Measurements from ENCODE around the gene DDX28. TPM values are rescaled to one million over a fixed set of nuclear protein-coding genes. Genes with fewer than 3 reads are reported as not detected.
A peak's percentile ranks its signal among the peaks of the same experiment; 100 is the strongest.

Gene DDX28
- total RNA-seq, 4 donors from 2014 or later: 6.4 to 13.5 (median 6.8) TPM

GRCh38 chr16:68069511-68070248 lies 46.6 kb upstream of the DDX28 start:
- no peak for TF ChIP-seq CTCF (IDR thresholded peaks at IDR 0.05)
- ATAC-seq (ENCODE audit: low FRiP score) (no peak), DNase-seq (ENCODE audit: low spot score) (no peak)

DNA sequence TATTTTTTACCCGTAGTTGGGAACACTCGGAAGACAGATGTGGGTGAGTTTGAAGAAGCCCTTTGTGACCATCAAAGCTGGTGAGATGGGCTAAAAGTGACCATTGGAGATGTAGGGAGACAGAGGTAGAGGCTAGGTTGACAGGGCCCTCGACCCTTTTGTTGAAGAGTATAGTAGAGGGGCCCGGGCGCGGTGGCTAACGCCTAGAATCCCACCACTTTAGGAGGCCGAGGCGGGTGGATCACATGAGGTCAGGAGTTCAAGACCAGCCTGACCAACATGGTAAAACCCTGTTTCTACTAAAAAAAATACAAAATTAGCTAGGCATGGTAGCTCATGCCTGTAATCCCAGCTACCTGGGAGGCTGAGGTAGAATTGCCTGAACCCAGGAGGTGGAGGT lies 45.9 kb upstream of the DDX28 start:
- DNase-seq (ENCODE audit: low spot score) (no peak), ATAC-seq (ENCODE audit: low FRiP score) (no peak)
- no peak for TF ChIP-seq CTCF (IDR thresholded peaks at IDR 0.05)

DNA sequence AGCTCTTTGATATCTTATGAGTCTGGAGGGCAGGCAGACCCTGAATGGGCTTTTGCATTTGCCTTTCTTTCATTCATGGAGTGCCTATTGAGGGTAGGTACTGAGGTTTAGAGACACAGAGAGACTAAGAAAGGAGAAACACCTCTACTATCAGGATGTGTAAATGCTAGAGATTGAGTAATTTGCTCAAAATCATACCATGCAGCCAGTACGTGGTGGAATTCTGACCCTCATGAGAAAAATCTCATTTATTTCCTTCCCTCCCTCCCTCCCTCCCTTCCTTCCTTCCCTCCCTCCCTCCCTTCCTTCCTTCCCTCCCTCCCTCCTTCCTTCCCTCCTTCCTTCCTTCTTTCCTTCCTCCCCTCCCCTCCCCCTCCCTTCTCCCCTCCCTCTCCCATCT lies 43.7 kb upstream of the DDX28 start:
- ATAC-seq (ENCODE audit: low FRiP score) (no peak), DNase-seq (ENCODE audit: low spot score) (no peak)
- no peak for TF ChIP-seq CTCF (IDR thresholded peaks at IDR 0.05)

GRCh38 chr16:68065716-68066305 lies 42.8 kb upstream of the DDX28 start:
- ATAC-seq (ENCODE audit: low FRiP score) (peak; percentile 61), DNase-seq (ENCODE audit: low spot score) (no peak)
- TF ChIP-seq CTCF (IDR thresholded peaks at IDR 0.05): no peak

DNA sequence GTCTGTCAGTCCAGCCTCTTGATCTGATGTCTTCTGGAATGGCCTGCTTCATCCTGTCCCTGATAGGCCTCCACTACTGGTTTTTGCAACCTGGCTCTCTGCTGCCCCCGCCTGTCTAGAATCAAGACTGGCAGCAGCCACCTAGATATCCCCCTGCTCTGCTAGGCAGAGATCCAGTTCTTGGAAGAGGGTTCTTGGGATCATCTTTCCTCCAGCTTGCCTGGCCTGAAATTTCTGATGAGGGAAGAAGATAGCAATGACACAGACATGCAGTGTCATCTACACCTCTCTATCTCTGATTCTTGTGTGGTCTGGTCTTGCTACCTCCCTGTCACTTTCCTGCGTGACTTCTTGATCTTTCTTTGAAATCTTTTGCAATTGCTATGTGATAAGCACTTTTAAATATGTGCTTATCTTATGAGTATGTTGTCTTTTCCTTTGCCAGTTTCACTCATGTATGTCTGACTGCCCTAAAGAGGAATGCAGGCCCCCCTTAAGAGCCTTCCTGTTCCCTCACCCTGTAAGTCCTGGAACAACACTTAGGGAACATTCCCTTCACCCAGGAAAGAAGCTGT lies 41.8 kb upstream of the DDX28 start:
- TF ChIP-seq CTCF (IDR thresholded peaks at IDR 0.05): peak in 1 of 3 donors; percentile 39
- DNase-seq (ENCODE audit: low spot score) (no peak), ATAC-seq (ENCODE audit: low FRiP score) (peak; percentile 70)

- no peak for TF ChIP-seq CTCF (IDR thresholded peaks at IDR 0.05)
- DNase-seq (ENCODE audit: low spot score) (no peak), ATAC-seq (ENCODE audit: low FRiP score) (no peak)
Observed at GRCh38 chr16:68062910-68063393, 39.9 kb upstream of the DDX28 start.

All from omental fat pad (tissue), 4 donors.